NCI-H146 treated with DMSO at 0.1 percent for 48 hours (cell line): ENCODE data around the gene TIGD3.
"Not testable (repeated sequence)": the region's sequence is repeated elsewhere in the genome, so short reads cannot be mapped to it uniquely, and the experiment has no call there.

ENCODE experiments used
- DNase-seq: peaks from one replicate; lab custom pipeline; 2025; ENCODE audit not compliant: unreplicated experiment; lab: John Stamatoyannopoulos, UW

TIGD3 gene

DNA sequence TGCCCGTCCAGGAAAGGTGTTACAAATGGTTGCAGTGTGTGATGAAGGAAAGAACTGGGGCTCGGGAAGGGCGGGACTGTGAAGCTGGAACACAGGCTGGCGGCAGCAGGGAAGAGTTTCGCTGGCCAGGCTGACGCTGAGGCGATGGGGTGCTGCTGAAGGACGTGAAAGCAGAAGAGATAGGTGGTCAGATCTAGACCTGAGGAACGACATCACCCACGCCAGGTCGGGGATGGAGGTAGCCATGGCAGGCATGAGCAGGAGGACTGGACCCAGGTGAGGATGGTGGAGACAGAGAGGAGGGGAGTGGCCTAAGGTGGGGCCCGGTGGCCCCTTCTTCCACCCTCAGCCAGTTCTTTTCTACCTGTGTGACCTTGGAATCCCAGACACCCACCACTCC lies 30.7 kb upstream of the TIGD3 start:
- no peak for DNase-seq

DNA sequence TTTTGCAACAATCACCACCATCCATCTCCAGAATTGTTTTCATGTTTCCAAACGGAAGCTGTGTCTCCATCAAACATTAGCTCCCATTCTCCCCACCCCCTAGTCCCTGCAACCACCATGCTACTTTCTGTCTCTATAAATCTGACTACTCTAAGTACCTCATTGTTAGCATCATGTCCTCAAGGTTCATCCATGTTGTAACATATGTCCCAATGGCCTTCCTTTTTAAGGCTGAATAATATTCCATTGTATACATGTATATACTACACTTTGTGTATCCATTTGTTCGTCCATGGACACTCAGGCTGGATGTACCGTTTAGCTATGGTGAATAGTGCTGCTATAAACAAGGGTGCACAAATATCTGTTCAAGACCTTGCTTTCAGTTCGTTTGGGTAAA lies 29.1 kb upstream of the TIGD3 start:
- no peak for DNase-seq

DNA sequence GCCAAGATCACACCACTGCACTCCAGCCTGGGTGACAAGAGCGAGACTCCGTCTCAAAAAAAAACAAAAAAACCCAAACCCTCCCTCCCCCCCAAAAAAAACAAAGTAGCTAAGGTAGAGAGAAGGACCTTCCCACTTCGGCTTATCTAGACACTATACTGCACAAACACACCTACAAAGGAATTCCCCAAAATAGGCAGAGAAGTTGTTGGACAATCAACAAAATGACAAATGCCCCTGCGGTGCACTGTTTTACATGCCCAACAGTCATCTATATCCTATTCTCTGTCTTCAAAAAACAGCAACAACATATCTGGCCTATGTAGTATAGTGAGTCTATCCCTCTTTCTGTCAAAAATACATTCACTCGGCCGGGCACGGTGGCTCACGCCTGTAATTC lies 27.5 kb upstream of the TIGD3 start:
- no peak for DNase-seq

DNA sequence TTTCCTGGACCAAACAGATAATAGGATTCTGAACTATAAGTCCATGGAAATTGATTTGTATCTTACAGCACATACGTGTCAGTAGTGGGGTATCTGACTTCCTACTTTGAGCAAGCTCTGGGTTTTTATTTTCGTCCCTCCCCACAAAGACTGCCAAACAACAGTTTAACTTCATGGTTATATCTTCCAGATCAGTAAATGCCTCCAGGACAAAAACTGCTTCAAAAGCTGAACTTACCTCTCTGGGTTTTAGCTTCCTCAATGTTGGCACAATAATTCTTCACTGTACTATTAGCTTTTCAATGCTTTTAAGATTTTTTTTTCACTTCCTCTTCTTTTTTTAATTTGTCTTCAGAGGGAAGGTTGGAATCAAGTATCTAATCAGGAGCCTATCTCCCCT lies 25.1 kb upstream of the TIGD3 start:
- no peak for DNase-seq

DNA sequence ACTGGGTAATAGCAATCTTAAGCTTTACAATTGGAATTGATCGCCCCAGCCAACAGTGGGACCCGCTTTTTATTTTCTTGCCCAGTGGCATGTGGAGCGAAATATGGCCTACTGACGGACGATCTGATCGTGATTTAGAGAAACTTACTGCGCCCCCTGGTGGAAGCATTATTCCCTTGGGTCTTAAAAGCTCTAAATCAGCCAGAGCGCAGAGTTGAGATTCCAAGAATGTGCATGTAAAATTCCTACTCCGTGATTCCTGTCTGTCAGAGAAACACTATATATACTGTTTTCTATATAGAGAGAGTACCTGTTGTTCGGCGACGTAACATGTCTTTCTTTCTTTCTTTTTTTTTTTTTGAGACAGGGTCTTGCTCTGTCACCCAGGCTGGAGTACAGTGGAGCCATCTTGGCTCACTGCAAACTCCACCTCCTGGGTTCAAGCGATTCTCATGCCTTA lies 24.6 kb upstream of the TIGD3 start:
- peak; percentile 76 for DNase-seq

DNA sequence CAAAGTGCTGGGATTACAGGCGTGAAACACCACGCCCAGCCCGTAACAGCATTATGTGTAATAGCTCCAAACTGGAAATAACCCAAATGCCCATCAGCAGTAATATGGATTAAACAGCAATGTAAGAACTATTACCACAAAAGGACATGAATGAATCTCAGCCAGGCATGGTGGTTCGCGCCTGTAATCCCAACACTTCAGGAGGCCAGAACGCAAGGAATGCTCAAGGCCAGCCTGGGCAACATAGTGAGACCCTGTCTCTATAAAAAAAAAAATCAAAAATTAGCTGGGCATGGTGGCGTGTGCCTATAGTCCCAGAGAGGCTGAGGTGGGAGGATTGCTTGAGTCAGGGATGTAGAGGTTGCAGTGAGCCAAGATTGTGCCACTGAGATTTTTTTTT lies 24.0 kb upstream of the TIGD3 start:
- DNase-seq: no peak

DNA sequence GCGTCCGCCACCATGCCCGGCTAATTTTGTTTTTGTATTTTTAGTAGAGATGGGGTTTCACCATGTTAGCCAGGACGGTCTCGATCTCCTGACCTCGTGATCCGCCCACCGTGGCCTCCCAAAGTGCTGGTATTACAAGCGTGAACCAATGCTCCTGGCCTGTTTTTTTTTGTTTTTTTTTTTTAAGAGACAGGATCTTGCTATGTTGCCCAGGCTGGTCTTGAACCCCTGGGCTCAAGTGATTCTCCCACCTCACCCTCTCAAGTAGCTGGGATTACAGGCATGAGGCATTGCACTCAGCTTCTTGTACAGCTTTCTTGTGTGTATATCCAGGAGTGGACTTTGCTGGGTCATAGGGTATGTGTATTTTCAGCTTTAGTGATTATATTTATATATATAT lies 22.0 kb upstream of the TIGD3 start:
- not testable (repeated sequence) for DNase-seq

DNA sequence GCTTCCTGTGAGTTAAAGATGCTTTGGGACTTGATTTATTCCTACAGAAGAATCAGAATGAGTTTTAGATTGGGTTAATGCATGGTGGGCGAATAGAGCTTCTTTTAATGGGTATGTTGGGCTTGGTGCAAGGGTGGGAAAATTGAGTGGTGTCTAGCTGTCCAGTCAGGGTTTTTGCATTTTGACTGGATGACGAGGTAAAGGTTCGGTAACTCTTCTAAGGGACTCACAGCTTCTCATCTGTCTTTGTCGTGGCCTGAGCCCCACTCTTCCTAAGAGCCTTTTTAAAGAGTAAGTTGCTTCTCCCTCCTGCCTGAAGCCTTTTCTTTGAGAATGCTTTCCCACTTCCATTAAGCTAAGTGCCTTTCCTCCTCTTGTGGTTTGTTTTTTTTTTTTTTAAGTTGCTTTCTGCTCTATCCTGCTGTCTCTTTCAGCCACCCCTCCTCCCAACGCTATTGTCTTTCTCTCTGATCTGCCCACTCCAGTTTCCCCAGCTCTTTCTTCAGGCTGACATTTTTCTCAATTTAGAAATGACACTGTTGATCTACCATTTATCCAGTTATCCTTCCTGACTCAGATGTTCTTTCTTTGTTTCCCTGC lies 19.8 kb upstream of the TIGD3 start:
- DNase-seq: no peak

DNA sequence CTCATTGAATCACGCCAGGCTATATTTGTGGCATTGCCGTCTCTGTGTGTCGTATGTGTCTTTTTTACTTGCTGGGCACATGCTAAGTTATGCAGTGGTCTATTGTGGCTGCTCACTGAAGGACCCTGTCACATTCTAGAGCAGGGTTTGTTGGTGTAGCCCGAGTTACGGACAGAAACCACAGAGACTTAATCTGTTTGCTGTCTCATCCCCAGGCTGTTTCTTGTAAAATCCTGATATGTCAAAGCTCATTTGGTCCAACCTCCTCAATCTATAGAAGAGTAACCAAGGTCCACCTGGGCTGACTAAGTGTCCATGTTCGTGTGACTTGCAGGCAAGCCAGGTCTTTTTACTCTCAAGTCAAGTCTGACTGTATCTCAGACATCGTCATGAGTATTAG lies 15.9 kb upstream of the TIGD3 start:
- DNase-seq: no peak

DNA sequence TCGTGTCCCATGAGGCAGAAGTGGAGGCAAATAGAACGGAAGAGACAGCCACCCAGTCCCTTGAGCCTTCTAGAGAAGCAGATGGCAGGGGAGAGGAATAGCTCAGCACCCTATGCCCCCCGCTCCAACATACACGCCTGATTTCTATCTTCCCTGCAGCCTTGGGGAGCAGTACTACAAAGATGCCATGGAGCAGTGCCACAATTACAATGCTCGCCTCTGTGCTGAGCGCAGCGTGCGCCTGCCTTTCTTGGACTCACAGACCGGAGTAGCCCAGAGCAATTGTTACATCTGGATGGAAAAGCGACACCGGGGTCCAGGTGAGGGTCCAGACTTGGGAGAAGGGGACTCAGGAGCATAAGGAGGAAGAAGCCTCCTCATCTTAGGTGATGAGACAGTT lies 14.3 kb upstream of the TIGD3 start:
- DNase-seq: no peak

DNA sequence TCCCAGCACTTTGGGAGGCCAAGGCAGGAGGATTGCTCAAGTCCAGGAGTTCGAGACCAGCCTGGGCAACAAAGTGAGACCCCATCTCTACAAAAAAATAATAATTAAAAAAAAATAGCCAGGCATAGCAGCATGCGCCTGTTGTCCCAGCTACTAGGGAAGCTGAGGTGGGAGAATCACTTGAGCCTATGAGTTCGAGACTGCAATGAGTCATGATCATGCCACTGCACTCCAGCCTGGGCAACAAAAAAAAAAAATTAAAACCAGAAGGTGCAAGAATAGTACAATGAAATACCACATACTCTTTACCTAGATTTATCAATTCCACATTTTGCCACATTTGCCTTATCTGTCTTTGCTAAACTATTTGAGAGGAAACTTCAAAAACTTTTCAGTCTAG lies 12.7 kb upstream of the TIGD3 start:
- no peak for DNase-seq

DNA sequence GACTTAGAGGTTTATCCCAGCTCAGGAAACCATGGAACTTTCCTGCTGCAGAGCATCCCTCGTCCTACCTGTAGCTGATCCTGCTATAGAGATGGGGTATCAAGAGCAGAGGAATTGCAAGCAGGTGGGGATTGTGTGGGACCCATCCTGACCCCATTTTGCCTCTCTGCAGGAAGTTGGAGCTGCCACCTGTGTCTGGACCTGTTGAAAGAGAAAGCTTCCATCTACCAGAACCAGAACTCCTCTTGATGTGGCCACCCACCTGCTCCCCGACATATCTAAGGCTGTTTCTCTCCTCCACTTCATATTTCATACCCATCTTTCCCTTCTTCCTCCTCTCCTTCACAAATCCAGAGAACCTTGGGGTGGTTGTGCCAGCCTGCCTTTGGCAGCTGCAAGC lies 3.0 kb upstream of the TIGD3 start:
- DNase-seq: no peak

DNA sequence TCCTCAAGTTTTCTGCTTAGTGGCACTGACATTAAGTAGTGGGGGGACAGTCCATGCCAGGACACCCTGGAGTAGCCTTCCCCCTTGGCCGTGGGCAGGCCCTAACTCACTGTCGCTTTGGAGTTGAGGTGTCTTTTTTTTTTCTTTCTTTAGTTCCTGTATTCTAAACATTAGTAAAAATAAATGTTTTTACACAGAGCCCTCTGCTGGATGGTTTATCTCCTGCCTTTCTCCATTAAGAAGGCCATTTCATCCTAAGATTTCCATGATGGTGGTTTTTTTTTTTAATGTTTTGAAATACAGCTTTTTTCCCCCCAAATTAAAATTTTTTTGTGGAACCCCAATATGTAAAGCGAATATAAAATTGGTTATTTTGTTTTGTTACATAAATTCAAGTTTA lies 1.8 kb upstream of the TIGD3 start:
- DNase-seq: no peak

DNA sequence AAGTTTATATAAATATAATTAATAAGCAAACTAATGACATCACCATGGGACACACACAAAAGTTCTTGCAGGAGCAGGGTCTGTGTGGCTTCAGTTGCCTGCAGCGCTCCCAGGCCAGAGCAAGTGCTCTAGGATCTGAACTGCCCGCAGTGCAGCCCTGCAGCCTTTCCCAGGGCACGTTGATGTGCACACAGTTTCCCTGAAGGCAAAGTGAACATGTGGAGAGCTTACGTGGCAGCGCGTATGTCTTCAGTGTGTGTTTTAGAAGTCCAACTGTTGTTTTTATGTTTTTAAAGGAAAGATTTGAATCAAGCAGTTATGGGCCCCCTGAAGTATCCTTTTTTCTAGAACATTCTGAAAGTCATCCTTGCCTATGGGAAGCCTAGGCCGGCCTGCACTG lies 1.2 kb upstream of the TIGD3 start:
- DNase-seq: no peak

DNA sequence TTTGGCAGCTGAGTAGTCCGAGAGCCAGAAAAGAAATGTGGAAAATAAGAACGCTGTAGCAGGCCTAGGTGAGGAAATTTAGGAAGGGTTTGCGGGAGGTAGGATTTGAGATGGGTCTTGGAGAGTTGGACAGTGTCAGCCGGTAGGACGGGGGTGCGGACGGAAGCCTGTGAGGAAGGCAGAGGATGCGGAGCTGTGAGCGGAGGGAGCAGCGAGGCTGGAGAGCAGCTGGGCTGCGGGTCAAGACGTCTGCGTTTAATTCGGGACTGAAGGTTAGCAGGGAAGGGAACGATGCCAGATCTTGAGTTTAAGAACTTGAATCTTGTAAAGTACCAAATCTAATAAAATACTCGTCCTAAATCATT lies 669 bp upstream of the TIGD3 start:
- DNase-seq: no peak

DNA sequence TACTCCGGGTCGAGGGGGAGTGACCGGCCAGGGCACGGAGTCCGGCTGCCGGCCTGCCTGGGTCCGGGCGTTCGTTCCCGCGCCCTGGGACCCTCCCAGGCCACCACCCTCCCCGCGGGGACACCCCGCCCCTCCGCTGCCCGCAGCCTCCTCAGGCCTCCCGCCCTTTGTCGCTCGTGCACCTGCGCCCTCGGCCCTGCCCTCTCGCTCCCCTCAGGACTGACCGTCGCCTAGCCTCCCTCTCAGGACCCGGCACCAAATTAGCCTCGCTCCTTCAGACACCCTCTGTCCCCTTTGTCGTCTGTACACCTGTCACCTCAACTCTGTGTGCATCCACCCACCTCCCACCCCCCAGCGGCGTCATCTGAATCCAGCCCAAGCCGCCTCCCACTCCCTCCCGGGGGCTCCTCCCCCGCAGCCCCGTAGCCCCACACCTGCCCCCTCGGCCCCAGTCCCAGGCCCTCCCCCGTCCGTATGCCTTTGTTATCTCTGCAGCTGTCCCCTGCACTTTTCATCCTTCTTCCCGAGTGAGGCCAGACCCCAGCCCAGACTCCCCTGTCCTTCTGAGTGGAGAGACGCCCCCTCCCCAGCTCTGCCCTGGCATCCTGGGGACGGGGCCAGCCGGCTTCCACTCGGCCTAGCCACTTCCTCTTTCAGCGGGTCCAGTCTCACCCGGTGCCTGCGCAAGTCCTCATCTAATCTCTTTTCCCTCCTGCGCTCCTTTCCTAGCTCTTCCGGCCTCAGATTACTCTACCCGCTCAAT lies 643 bp downstream of the TIGD3 start:
- peak; percentile 80 for DNase-seq

DNA sequence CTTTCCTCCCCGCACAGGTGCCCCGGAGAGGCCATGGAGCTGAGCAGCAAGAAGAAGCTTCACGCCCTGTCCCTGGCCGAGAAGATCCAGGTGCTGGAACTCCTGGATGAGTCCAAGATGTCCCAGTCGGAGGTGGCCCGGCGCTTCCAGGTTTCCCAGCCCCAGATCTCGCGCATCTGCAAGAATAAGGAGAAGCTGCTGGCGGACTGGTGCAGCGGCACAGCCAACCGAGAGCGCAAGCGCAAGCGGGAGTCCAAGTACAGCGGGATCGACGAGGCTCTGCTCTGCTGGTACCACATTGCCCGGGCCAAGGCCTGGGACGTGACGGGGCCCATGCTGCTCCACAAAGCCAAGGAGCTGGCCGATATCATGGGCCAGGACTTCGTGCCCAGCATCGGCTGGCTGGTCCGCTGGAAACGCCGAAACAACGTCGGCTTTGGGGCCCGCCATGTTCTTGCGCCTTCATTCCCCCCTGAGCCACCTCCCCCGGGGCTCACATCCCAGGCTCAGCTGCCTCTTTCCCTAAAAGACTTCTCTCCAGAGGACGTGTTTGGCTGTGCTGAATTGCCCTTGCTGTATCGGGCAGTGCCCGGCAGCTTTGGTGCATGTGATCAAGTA lies 1.3 kb downstream of the TIGD3 start:
- DNase-seq: no peak

DNA sequence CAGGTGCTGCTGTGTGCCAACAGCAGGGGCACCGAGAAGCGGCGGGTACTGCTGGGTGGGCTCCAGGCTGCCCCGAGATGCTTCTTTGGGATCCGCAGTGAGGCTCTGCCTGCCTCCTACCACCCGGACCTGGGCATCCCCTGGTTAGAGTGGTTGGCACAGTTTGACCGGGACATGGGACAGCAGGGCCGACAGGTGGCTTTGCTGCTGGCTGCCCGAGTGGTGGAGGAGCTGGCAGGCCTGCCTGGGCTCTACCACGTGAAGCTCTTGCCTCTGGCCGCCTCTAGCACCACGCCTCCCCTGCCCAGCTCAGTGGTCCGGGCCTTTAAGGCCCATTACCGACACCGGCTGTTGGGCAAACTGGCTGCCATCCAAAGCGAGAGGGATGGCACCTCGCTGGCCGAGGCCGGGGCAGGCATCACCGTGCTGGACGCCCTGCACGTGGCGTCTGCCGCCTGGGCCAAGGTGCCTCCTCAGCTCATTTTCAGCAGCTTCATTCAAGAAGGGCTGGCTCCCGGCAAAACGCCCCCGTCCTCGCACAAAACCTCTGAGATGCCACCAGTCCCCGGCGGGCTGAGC lies 1.9 kb downstream of the TIGD3 start:
- no peak for DNase-seq

DNA sequence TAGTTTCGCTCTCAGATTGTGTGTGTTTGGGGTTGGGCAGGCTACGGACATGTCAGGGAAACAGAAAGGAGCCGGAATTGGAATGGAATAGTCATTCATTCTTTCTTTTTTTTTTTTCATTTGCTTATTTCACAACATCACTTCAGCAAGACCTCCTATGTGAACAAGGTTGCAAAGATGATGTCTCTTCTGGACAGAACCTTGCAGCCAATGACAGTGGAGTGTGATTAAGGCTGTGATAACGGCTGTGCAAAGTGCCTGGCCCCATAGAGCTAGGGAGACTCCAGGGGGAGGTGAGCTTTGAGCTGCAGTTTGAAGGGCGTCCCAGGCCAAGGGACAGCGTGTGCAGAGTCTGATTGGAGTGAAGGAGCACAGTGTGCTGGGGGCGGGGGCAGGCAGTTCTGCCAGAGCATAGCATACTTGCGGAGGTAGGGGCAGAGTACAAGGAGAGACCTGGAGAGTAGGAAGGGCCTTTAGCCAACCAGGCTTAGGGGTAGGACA lies 3.4 kb downstream of the TIGD3 start:
- DNase-seq: no peak

DNA sequence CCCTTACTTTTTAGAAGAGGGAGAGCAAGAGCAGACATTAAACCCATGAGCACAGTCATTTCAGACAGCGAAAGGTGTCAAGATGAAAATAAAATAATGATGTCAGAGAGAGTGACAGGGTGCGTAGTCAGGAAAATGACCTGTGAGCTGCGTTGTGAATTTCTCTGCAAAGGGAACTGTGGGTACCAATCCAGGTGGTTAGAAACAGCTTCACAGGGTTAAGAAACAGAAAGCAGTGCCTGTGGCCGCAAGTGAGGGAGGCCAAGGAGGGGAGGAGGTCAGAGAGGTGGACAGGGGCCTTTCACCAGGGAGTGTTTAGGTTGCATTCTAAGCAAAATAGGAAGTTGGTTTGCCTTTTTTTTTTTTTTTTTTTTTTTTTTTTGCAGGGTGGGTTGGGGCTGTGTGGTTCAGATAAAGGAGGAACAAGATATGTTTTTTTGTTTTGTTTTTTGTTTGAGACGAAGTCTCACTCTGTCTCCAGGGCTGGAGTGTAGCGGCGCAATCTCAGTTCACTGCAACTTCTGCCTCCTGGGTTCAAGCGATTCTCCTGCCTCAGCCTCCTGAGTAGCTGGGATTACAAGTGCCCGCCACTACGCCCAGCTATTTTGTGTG lies 7.9 kb downstream of the TIGD3 start:
- DNase-seq: no peak

DNA sequence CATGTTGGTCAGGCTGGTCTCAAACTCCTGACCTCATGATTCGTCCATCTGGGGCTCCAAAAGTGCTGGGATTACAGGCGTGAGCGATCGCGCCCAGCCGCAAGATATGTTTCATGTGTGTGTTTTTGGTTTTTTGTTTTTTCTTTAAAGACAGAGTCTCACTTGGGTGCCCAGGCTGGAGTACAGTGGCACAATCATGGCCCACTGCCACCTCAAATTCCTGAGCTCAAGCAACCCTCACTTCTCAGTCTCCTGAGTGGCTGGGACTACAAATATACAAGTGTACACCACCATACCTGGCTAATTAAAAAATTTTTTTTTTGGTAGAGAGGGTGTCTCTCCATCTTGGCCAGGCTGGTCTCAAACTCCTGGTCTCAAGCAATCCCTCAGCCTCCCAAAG lies 8.4 kb downstream of the TIGD3 start:
- no peak for DNase-seq

DNA sequence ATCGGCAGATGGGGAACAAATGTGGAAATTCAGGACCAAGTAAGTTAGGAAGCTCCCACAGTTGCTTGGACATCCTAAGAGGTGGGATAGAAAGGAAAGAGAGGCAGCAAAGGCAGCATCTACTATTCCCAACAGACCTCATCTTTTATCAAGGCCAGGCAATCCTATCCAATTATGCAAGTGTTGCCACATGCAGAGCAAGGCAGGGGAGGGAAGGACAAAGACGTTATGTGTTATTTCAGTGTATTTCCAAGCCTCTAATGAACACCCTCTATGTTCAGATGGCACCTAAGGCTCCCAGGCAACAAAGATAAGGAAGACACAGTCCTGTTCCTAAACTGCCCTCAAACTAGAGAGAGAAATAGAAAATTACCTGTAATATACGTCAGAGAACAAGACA lies 9.2 kb downstream of the TIGD3 start:
- DNase-seq: no peak
